Transverse colon (tissue), 4 donors: ENCODE measurements around the gene STARD3. TPM values are rescaled to one million over a fixed set of nuclear protein-coding genes. Genes with fewer than 3 reads are reported as not detected.

ENCODE experiments used
- DNase-seq: peaks from one replicate; pipeline ENCODE4 v3.0.0-alpha.2; 2019
- H3K27ac ChIP-seq, 4 donors: fragments of 200-600 bp; sonication (generic); 2 replicates each; pipeline ENCODE4 v1.5.1; 2016 to 2018; ENCODE audit warnings: inconsistent platforms in 4 of 4
- H3K27me3 ChIP-seq: fragments of 200-600 bp; sonication (generic); 2 replicates; pipeline ENCODE4 v1.5.1; 2017; ENCODE audit warnings: inconsistent platforms
- H3K36me3 ChIP-seq, 4 donors: fragments of 200-600 bp; sonication (generic); 2 replicates each; pipeline ENCODE4 v1.5.1; 2017 to 2019; ENCODE audit warnings: inconsistent platforms in 4 of 4
- H3K4me1 ChIP-seq, 4 donors: fragments of 200-600 bp; sonication (generic); 2 replicates each; pipeline ENCODE4 v1.5.1; 2017 to 2020; ENCODE audit warnings: inconsistent platforms in 4 of 4
- H3K4me3 ChIP-seq, 4 donors: fragments of 200-600 bp; sonication (generic); 1 replicate in 1 of 4; 2 replicates in 3 of 4; pipeline versions ENCODE4 v1.5.1 to v1.6.1; 2017 to 2019; ENCODE audit warnings: inconsistent platforms in 4 of 4
- H3K9me3 ChIP-seq, 2 donors: fragments of 200-600 bp; sonication (generic); 2 replicates each; pipeline ENCODE4 v1.5.1; 2017 to 2019; ENCODE audit warnings: inconsistent platforms in 2 of 2
- EP300 ChIP-seq: sonication (generic); formaldehyde crosslinking; IDR thresholded peaks from one replicate; pipeline ENCODE4 v1.6.1; 2017; ENCODE audit warnings: antibody characterized with exemption, low read depth
- POLR2A ChIP-seq: fragments of 450-650 bp; IDR thresholded peaks from one replicate; pipeline ENCODE4 v1.6.1; 2016; ENCODE audit warnings: antibody characterized with exemption, mild to moderate bottlenecking, moderate library complexity
- POLR2AphosphoS5 ChIP-seq, 3 donors: sonication (generic); formaldehyde crosslinking; IDR thresholded peaks; one replicate each; pipeline ENCODE4 v1.6.1; 2016; ENCODE audit warnings: antibody characterized with exemption in 3 of 3
- WGBS, 2 donors: methylation state at CpG; one replicate each; pipeline ENCODE4 v1.1.5; 2018; ENCODE audit warnings: low coverage in 1 of 2; 5-methylcytosine and 5-hydroxymethylcytosine counted together
- in situ Hi-C, 4 donors: fragments of 200-750 bp; cut with MboI; loops; one replicate each; pipeline versions ENCODE4 v1.15.0 to v1.15.1; 2017; ENCODE audit warnings: low sequenced_read_pairs in 3 of 4, low pct_ligation_motif_present in 1 of 4, low pct_unique_long_range_greater_than_20kb in 1 of 4
- intact Hi-C: fragments of 100-400 bp; cut with DNase I; formaldehyde crosslinking; loops from one replicate; pipeline ENCODE4 v1.15.1; 2023; ENCODE audit warnings: low total_unique reads
- total RNA-seq, 4 donors: library from RNA; depleted of rRNA; stranded (reverse); fragments of >200 nt; gene quantifications; one replicate each; pipeline ENCODE4 v1.1.0, GENCODE V29; 2016
- TF ChIP-seq, protein P1 (sequence below), 5 experiments: fragments of 200-600 bp in 3 of 5; fragments of 450-650 bp in 2 of 5; sonication (generic) in 3 of 5; IDR thresholded peaks; 1 replicate in 2 of 5; 2 replicates in 3 of 5; pipeline ENCODE4 v1.5.1; 2016 to 2017; ENCODE audit warnings: antibody characterized with exemption in 5 of 5, inconsistent platforms in 3 of 5, mild to moderate bottlenecking in 2 of 5, moderate library complexity in 1 of 5

The STARD3 gene
- total RNA-seq, 4 donors from 2014 or later, result 63.5 to 193 (median 73.2) TPM

DNA sequence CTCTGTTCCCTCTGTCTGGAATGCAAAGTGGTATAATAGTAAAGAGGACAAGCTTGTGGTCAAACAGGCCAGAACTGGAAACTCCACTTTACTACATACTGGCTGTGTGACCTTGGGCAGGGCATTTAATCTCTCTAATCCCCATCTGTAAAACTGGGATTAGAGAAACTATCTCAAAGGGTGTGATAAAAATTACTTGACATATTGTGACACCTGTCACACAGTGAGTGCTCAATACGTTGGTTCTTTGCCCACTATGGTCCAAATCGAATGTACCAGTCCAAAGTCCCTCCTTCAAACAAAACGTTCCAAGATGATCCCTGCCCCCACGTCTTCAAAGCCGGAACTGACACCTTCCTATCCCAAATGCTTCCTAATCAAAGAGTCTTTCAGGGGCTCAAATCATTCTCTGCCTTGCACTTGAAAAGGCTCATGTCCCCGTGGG lies 50.2 kb downstream of the STARD3 start:
- Histone ChIP-seq H3K36me3 (peaks cover 0 to 7% (median 0%) of the 10 kb centered on the region in 4 donors), H3K27ac (peak overlapping the region; percentile 88 to 94 (median 93)), H3K27me3 (no peaks in the 10 kb centered on the region), H3K4me1 (peaks cover 8 to 24% (median 18%) of the 10 kb centered on the region in 4 donors), H3K4me3 (peak overlapping the region in 3 of 4 donors; percentile 59 to 86 (median 74)), H3K9me3 (no peaks in the 10 kb centered on the region)
- DNase-seq, result no peak
- TF ChIP-seq EP300 (no peak), POLR2AphosphoS5 (IDR thresholded peaks at IDR 0.05) (peak in 1 of 3 donors; percentile 50), POLR2A (no peak)
- TF ChIP-seq, protein P1, sequence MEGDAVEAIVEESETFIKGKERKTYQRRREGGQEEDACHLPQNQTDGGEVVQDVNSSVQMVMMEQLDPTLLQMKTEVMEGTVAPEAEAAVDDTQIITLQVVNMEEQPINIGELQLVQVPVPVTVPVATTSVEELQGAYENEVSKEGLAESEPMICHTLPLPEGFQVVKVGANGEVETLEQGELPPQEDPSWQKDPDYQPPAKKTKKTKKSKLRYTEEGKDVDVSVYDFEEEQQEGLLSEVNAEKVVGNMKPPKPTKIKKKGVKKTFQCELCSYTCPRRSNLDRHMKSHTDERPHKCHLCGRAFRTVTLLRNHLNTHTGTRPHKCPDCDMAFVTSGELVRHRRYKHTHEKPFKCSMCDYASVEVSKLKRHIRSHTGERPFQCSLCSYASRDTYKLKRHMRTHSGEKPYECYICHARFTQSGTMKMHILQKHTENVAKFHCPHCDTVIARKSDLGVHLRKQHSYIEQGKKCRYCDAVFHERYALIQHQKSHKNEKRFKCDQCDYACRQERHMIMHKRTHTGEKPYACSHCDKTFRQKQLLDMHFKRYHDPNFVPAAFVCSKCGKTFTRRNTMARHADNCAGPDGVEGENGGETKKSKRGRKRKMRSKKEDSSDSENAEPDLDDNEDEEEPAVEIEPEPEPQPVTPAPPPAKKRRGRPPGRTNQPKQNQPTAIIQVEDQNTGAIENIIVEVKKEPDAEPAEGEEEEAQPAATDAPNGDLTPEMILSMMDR (IDR thresholded peaks at IDR 0.05), result no peak
- in situ Hi-C loops, result no loop called here
- intact Hi-C loops, result no loop called here
- 38 to 45% methylated on average over 5 to 6 of the region's 6 CpGs for WGBS, 2 donors

DNA sequence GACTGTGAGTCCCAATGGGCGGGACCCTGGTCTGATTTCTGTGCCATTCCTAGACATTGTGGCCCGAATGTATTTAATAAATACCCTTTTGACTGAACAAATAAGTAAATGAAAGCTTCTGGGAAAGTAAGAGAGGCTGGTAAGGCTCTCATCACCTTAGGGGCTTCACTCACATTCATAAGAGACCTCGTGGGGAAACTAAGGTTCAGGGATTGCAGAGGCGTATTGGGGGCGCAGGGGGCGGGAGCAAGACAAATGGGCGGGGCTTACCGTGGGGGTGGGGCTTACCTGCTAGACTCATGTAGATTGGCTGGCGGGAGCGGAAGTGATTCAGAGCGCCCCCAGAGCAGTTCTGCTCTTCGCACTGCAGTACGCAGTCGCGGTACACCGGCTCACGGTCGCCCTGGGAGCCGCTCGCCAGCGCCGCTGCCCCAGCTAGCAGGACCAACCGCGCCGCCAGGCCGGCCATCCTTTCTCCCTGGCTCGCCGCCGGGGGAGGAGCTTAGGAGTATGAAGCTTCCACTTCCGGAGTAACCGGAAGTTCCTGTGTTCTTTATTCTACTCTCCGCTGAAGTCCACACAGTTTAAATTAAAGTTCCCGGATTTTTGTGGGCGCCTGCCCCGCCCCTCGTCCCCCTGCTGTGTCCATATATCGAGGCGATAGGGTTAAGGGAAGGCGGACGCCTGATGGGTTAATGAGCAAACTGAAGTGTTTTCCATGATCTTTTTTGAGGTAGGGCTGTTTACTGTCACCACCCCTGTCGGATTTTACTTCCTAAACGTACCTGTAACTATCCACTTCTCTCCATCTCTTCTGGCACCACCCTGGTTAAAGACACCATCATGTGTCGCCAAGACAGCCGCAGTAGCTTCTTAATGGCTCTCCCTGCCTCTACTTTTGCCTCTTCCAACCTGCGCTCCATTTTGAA lies 50.9 kb downstream of the STARD3 start, which contains the start of gene PGAP3:
PGAP3 (minus strand) TSS at position 512 of the 929 bp plus-strand sequence; CDS start at position 469, 43 bp downstream.
- Histone ChIP-seq H3K9me3 (no peaks in the 10 kb centered on the region), H3K27me3 (no peaks in the 10 kb centered on the region), H3K36me3 (peaks cover 0 to 7% (median 0%) of the 10 kb centered on the region in 4 donors), H3K4me1 (peaks cover 8 to 24% (median 18%) of the 10 kb centered on the region in 4 donors), H3K27ac (peak within 1 kb of the TSS; percentile 88 to 94 (median 93)), H3K4me3 (peak within 1 kb of the TSS; percentile 39 to 86 (median 66))
- intact Hi-C loops (no loop called here), in situ Hi-C loops (no loop called here)
- TF ChIP-seq EP300 (no peak), POLR2A (peak; percentile 71), POLR2AphosphoS5 (IDR thresholded peaks at IDR 0.05) (peak; percentile 19 to 78 (median 65))
- TF ChIP-seq, protein P1 (IDR thresholded peaks at IDR 0.05), result no peak
- DNase-seq, result peak; percentile 86
- 3% methylated on average over 4 to 45 of the region's 45 CpGs for WGBS, 2 donors

DNA sequence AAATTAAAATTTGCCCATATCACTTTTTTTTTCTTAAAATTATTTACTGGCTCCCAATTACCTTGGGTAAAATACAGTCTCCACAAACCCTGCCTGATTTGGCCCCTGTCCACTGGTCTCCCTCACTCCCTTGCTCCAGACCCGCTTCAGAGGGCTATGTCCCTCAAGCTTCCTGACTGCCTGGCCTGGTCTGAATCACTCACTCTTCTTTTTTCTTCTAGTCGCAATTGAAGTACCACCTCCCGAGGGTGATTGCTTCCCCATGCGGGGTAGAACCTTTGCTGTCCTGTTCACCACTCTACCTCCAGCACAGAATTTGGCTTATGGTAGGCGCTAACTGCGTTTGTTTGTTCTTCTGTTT lies 51.5 kb downstream of the STARD3 start:
- Histone ChIP-seq H3K9me3 (no peaks in the 10 kb centered on the region), H3K36me3 (peaks cover 0 to 7% (median 0%) of the 10 kb centered on the region in 4 donors), H3K4me1 (peaks cover 8 to 24% (median 18%) of the 10 kb centered on the region in 4 donors), H3K27me3 (no peaks in the 10 kb centered on the region), H3K27ac (peak overlapping the region; percentile 88 to 94 (median 93)), H3K4me3 (peak overlapping the region; percentile 39 to 86 (median 66))
- TF ChIP-seq POLR2AphosphoS5 (IDR thresholded peaks at IDR 0.05), result no peak
- TF ChIP-seq EP300, result no peak
- TF ChIP-seq, protein P1 (IDR thresholded peaks at IDR 0.05), result no peak
- intact Hi-C loops (no loop called here), in situ Hi-C loops (no loop called here)
- DNase-seq, result no peak
- WGBS, 2 donors, result 15 to 17% methylated on average over 6 of the region's 6 CpGs

DNA sequence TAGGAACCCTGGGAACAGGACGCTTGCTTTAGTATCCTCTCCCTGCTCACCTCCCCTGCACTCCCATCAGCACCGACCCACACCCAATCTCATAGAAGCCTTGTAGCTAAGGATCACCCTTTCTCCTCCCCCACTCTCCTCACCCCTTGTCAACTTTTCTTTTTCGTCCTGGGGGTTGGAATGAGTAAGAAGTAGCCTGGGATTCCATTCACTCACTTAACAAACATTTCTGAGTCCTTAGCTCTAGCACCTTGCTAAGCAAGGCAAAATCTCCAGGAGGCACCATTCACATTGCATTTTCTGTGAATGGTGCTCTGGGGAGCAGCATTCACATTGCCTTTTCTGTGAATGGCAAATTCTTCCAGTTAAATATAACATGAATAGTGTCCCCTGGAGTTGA lies 52.0 kb downstream of the STARD3 start:
- in situ Hi-C loops (no loop called here), intact Hi-C loops (no loop called here)
- Histone ChIP-seq H3K27ac (peak overlapping the region in 2 of 4 donors; percentile 93), H3K36me3 (peaks cover 0 to 7% (median 0%) of the 10 kb centered on the region in 4 donors), H3K9me3 (no peaks in the 10 kb centered on the region), H3K4me3 (peak overlapping the region in 1 of 4 donors; percentile 86), H3K27me3 (no peaks in the 10 kb centered on the region), H3K4me1 (peaks cover 8 to 24% (median 18%) of the 10 kb centered on the region in 4 donors)
- TF ChIP-seq EP300, result no peak
- TF ChIP-seq, protein P1 (IDR thresholded peaks at IDR 0.05), result no peak
- TF ChIP-seq POLR2AphosphoS5 (IDR thresholded peaks at IDR 0.05), result no peak
- no peak for TF ChIP-seq POLR2A
- no peak for DNase-seq
- WGBS, 2 donors, result 30 to 50% methylated on average over 1 to 3 of the region's 3 CpGs
